Neuronal stem cell (in vitro differentiated cells): Measurements from ENCODE around the gene SIRT6.
A peak's percentile ranks its signal among the peaks of the same experiment; 100 is the strongest.

Experiments
- DNase-seq: peaks from one replicate; pipeline ENCODE4 v3.0.0-alpha.2; 2013; ENCODE audit warnings: low spot score
- H2AFZ ChIP-seq: one replicate; pipeline ENCODE4 v1.6.1; 2013; ENCODE audit warnings: mild to moderate bottlenecking, low read length, inconsistent platforms
- H2AK5ac ChIP-seq: 2 replicates; pipeline ENCODE4 v1.6.1; 2013; ENCODE audit warnings: low read depth, mild to moderate bottlenecking, inconsistent platforms, low read length, moderate library complexity, mixed read lengths
- H2BK120ac ChIP-seq: 2 replicates; pipeline ENCODE4 v1.6.1; 2013; ENCODE audit warnings: low read depth, mild to moderate bottlenecking, inconsistent platforms, low read length, moderate library complexity, mixed read lengths
- H2BK12ac ChIP-seq: one replicate; pipeline ENCODE4 v1.6.1; 2013; ENCODE audit warnings: low read length, inconsistent platforms
- H2BK15ac ChIP-seq: 2 replicates; pipeline ENCODE4 v1.6.1; 2013; ENCODE audit warnings: mild to moderate bottlenecking, low read length, inconsistent platforms, mixed read lengths
- H2BK5ac ChIP-seq: one replicate; pipeline ENCODE4 v1.6.1; 2013; ENCODE audit warnings: inconsistent platforms, mild to moderate bottlenecking, low read length, moderate library complexity
- H3K14ac ChIP-seq: one replicate; pipeline ENCODE4 v1.6.1; 2013; ENCODE audit warnings: low read length, inconsistent platforms
- H3K18ac ChIP-seq: 2 replicates; pipeline ENCODE4 v1.6.1; 2013; ENCODE audit warnings: low read length, inconsistent platforms
- H3K23ac ChIP-seq: 2 replicates; pipeline ENCODE4 v1.6.1; 2013; ENCODE audit warnings: low read depth, mild to moderate bottlenecking, mixed read lengths, low read length, inconsistent platforms; ENCODE audit not compliant: poor library complexity
- H3K27ac ChIP-seq: replicated peaks from 3 replicates; pipeline ENCODE4 v1.5.1; 2013; ENCODE audit warnings: low read length, inconsistent platforms
- H3K27me3 ChIP-seq, 3 experiments: 2 replicates each; pipeline ENCODE4 v1.6.1; 2013; ENCODE audit warnings: low read length in 3 of 3, mild to moderate bottlenecking in 2 of 3, inconsistent platforms in 1 of 3, low read depth in 1 of 3, mixed read lengths in 1 of 3, moderate library complexity in 1 of 3; ENCODE audit not compliant: control insufficient read depth in 3 of 3, insufficient read depth in 3 of 3
- H3K36me3 ChIP-seq, 2 donors: replicated peaks in 1 of 2; 2 replicates each; pipeline ENCODE4 v1.6.1; 2013; ENCODE audit warnings: low read length in 2 of 2; ENCODE audit not compliant: control insufficient read depth in 2 of 2, insufficient read depth in 2 of 2
- H3K4ac ChIP-seq: 2 replicates; pipeline ENCODE4 v1.6.1; 2013; ENCODE audit warnings: inconsistent platforms, mild to moderate bottlenecking, low read length, moderate library complexity
- H3K4me1 ChIP-seq, 2 donors: 1 replicate in 1 of 2; 2 replicates in 1 of 2; pipeline ENCODE4 v1.6.1; 2013; ENCODE audit warnings: low read length in 2 of 2, low read depth in 1 of 2; ENCODE audit not compliant: control insufficient read depth in 2 of 2, insufficient read depth in 1 of 2
- H3K4me2 ChIP-seq: one replicate; pipeline ENCODE4 v1.6.1; 2013; ENCODE audit warnings: mild to moderate bottlenecking, low read length, inconsistent platforms; ENCODE audit not compliant: insufficient read depth, poor library complexity, severe bottlenecking
- H3K4me3 ChIP-seq, 2 donors: 2 replicates each; pipeline ENCODE4 v1.5.1; 2013; ENCODE audit warnings: low read length in 2 of 2, mild to moderate bottlenecking in 2 of 2, inconsistent platforms in 1 of 2, moderate library complexity in 1 of 2
- H3K79me1 ChIP-seq: one replicate; pipeline ENCODE4 v1.6.1; 2013; ENCODE audit warnings: low read depth, mild to moderate bottlenecking, inconsistent platforms, low read length, moderate library complexity
- H3K9ac ChIP-seq: one replicate; pipeline ENCODE4 v1.6.1; 2013; ENCODE audit warnings: mild to moderate bottlenecking, low read depth, low read length, inconsistent platforms; ENCODE audit not compliant: poor library complexity
- H3K9me3 ChIP-seq, 2 donors: replicated peaks in 1 of 2; 2 replicates each; pipeline versions ENCODE3 to v1.6.1; 2013; ENCODE audit warnings: low read length in 2 of 2, mild to moderate bottlenecking in 2 of 2, inconsistent platforms in 1 of 2, low read depth in 1 of 2, mixed read lengths in 1 of 2, moderate library complexity in 1 of 2; ENCODE audit not compliant: control insufficient read depth in 2 of 2, insufficient read depth in 1 of 2
- H4K8ac ChIP-seq: one replicate; pipeline ENCODE4 v1.6.1; 2013; ENCODE audit warnings: low read depth, mild to moderate bottlenecking, inconsistent platforms, low read length, moderate library complexity
- H4K91ac ChIP-seq: one replicate; pipeline ENCODE4 v1.6.1; 2013; ENCODE audit warnings: low read length, low read depth, mild to moderate bottlenecking, inconsistent platforms; ENCODE audit not compliant: poor library complexity
- WGBS, 2 donors: extraction: QIAGEN DNeasy Blood & Tissue Kit; methylation state at CpG; one replicate each; pipeline ENCODE4 v1.1.7; 2013; ENCODE audit warnings: missing lambda C conversion rate in 2 of 2, mixed read lengths in 1 of 2; ENCODE audit not compliant: insufficient read length in 2 of 2, insufficient replicate concordance in 1 of 2; ENCODE audit errors: extremely low coverage in 2 of 2; 5-methylcytosine and 5-hydroxymethylcytosine counted together

The SIRT6 gene

GRCh38 chr19:4189641-4190040 lies 7.3 kb upstream of the SIRT6 start:
- Histone ChIP-seq H3K79me1 (no peaks in the 10 kb centered on the region), H2AFZ (no peak overlapping the region), H3K18ac (no peak overlapping the region), H4K8ac (no peak overlapping the region), H2BK12ac (no peak overlapping the region), H3K27ac (no peak overlapping the region), H3K4me3 (no peak overlapping the region), H3K27me3 (no peaks in the 10 kb centered on the region), H3K14ac (no peak overlapping the region), H3K9ac (no peak overlapping the region), H2BK5ac (no peak overlapping the region), H2BK120ac (no peak overlapping the region), H3K4me1 (peaks cover 0 to 2% of the 10 kb centered on the region in 2 donors), H3K23ac (no peak overlapping the region), H3K4ac (no peak overlapping the region), H4K91ac (no peak overlapping the region), H2BK15ac (no peak overlapping the region), H2AK5ac (no peak overlapping the region), H3K36me3 (no peaks in the 10 kb centered on the region), H3K9me3 (no peaks in the 10 kb centered on the region), H3K4me2 (no peak overlapping the region)
- WGBS, 2 donors, result no CpG with 5 or more reads among the region's 5 CpGs
- DNase-seq, result no peak

- H2BK120ac ChIP-seq, result no peak overlapping the region
- H3K9me3 ChIP-seq, result no peaks in the 10 kb centered on the region
- no peak overlapping the region for H3K4me2 ChIP-seq
- H3K14ac ChIP-seq, result no peak overlapping the region
- H3K4ac ChIP-seq, result no peak overlapping the region
- H4K8ac ChIP-seq, result no peak overlapping the region
- WGBS, 2 donors, result no CpG with 5 or more reads among the region's 10 CpGs
- H2BK15ac ChIP-seq, result no peak overlapping the region
- H2BK12ac ChIP-seq, result no peak overlapping the region
- no peaks in the 10 kb centered on the region for H3K79me1 ChIP-seq
- no peak overlapping the region for H2AFZ ChIP-seq
- H2BK5ac ChIP-seq, result no peak overlapping the region
- peaks cover 0 to 4% of the 10 kb centered on the region in 2 donors for H3K4me1 ChIP-seq
- no peak overlapping the region for H3K27ac ChIP-seq
- H3K4me3 ChIP-seq, result no peak overlapping the region
- H3K27me3 ChIP-seq, result no peaks in the 10 kb centered on the region
- DNase-seq, result no peak
- H3K9ac ChIP-seq, result no peak overlapping the region
- peak overlapping the region; percentile 35 for H3K23ac ChIP-seq
- H3K36me3 ChIP-seq, result no peaks in the 10 kb centered on the region
- no peak overlapping the region for H3K18ac ChIP-seq
- no peak overlapping the region for H2AK5ac ChIP-seq
- H4K91ac ChIP-seq, result no peak overlapping the region
These were observed 5.2 kb upstream of the SIRT6 start for GRCh38 chr19:4187313-4188122.

GRCh38 chr19:4186087-4186993 lies 4.0 kb upstream of the SIRT6 start:
- H3K23ac ChIP-seq, result no peak overlapping the region

More at GRCh38 chr19:4186087-4186993, 4.0 kb upstream of the SIRT6 start:
- H3K4me2 ChIP-seq, result no peak overlapping the region
- H3K9ac ChIP-seq, result peak overlapping the region; percentile 46
- H3K27me3 ChIP-seq, result no peaks in the 10 kb centered on the region
- no peak overlapping the region for H3K14ac ChIP-seq
- no peak overlapping the region for H3K27ac ChIP-seq
- no peak overlapping the region for H3K4ac ChIP-seq
- DNase-seq, result peak; percentile 83
- H3K4me3 ChIP-seq, result no peak overlapping the region
- no peak overlapping the region for H2BK120ac ChIP-seq
- H3K18ac ChIP-seq, result peak overlapping the region; percentile 23
- H2BK12ac ChIP-seq, result no peak overlapping the region
- H3K9me3 ChIP-seq, result no peaks in the 10 kb centered on the region
- H2AFZ ChIP-seq, result peak overlapping the region; percentile 65
- no peak overlapping the region for H4K91ac ChIP-seq
- H2BK15ac ChIP-seq, result no peak overlapping the region
- peaks cover 0 to 7% of the 10 kb centered on the region in 2 donors for H3K4me1 ChIP-seq
- no CpG with 5 or more reads among the region's 22 CpGs for WGBS, 2 donors
- H3K79me1 ChIP-seq, result peaks cover 5% of the 10 kb centered on the region
- no peak overlapping the region for H2BK5ac ChIP-seq
- no peak overlapping the region for H2AK5ac ChIP-seq
- no peak overlapping the region for H4K8ac ChIP-seq
- no peaks in the 10 kb centered on the region for H3K36me3 ChIP-seq
